IPS-NIHi11 (cell line): ENCODE results near the gene PHKA1.
A peak's percentile ranks its signal among the peaks of the same experiment; 100 is the strongest.
"Not testable (repeated sequence)": the region's sequence is repeated elsewhere in the genome, so short reads cannot be mapped to it uniquely, and the experiment has no call there.

Source experiments
- DNase-seq: peaks from one replicate; pipeline ENCODE4 v3.0.0; 2012; ENCODE audit warnings: mixed read lengths, low spot score

PHKA1 gene

DNA sequence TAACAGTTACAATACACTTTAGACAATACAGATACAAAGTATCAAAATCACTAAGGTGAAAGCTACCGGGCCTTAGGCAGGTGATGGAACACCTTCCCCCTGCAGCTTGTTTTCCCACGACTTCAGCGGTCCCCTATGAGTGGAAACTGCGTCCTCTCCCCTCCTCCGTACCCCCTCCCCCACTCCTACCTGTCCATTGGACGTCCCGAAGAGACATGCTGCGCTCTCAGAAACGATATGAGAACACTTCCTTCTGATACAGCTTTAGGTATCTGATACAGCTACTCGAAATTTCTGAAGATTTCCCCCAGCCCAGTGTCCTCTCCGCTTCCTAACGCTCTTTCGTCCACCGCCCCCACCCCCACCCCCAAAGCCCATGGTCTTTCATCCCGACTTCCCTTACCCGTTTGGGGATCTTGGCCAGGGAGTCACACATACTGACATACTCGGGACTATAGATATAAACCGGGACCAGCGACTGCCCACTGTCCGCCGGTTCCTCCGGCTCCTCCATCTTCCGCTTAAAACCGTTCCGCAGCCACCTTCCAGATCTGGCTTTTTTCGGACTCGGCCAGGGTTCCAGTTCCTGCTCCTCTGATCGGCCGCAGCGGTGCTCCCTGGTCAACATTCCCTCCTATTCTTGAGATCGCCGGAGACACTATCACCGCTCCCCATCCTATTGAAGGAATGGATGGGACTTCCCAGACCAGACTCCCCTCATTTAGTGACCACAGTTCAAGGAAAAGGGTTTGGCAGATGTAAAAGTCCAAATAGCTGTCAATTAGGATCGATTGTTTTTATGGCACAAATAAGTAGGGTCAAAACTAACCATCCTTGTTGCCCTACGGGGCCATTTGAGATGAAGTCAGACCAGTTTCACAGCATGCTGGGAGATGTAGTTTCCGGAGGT lies 141.6 kb downstream of the PHKA1 start, which contains the start of gene HDAC8:
Gene HDAC8, minus strand, starts transcription at position 596 of the 910 bp plus-strand sequence. Its CDS starts 82 bp downstream, at position 514.
- DNase-seq = peak; percentile 53

DNA sequence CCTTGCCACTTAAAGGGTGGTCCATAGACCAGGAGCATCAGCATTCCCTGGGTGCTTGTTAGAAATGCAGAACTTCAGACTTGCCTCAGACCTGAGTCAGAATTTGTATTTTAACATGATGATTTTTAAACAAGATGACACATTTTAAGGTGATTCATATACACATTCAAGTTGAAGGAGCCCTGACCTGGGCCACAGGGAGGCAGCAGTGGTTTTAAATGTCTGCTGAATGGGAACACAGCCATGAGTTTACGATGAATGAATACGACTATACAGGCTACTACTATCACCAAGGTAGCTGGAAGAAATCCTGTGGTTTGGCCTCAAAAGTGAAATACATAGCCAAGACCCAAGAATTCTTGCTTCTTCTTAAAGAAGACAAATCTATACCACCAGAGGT lies 144.3 kb downstream of the PHKA1 start:
- DNase-seq = no peak

DNA sequence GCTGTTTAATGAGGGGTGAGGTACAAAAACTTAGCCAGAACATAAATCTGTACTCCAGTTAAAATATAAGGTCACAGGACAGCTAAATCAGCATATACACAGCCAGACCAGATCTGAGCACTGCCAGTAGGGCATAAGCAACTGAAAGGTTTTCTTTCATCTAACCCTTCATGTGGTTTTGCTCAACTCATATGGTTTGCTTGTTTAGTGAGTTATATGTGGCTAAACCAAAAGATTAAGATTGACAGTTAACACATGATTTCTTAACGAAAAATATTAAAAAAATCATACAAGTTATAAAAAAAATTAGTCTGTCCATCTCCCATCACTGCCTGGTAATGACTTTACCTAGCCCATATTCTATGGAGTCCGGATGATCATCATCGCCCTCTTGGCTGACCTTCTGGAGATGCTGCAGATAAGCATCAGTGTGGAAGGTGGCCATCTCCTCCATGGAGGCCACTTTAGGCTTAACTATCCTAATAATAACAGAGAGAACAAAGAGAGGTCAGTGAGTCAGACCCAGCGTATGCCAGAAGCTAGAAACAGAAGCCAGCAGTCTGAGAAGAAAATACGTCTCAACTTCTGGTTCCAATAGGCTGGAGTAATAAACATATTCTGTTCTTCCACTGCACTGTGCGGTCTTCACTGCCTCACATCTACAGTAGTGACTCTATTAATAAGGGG lies 145.6 kb downstream of the PHKA1 start:
- no peak for DNase-seq

DNA sequence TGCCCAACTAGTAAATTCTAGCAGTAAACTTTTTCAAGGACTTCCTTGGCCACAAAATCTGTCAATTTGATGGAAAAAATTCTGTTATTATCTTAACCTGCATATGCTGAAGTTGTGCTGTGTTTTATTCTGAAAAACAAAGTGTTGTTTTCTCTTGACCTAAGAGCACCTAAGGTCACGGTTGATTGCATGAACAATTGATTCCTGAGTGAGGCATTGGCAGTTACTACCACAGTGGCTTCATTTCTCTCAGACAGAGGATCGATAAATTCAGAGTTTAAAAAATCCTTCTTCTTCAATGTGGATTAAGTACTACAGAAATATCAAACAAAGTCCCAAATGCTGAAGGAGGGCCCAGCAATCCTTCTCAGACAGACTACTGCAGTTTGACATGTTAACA lies 147.7 kb downstream of the PHKA1 start:
- DNase-seq = no peak

DNA sequence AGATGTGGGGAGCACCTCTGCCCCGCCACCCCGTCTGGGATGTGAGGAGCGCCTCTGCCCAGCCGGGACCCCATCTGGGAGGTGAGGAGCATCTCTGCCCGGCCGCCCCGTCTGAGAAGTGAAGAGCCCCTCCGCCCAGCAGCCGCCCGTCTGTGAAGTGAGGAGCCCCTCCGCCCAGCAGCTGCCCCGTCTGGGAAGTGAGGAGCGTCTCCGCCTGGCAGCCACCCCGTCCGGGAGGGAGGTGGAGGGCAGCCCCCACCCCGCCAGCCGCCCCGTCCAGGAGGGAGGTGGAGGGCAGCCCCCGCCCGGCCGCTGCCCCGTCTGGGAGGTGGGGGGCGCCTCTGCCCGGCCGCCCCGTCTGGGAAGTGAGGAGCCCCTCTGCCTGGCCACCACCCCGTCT lies 154.5 kb downstream of the PHKA1 start:
- DNase-seq = not testable (repeated sequence)

DNA sequence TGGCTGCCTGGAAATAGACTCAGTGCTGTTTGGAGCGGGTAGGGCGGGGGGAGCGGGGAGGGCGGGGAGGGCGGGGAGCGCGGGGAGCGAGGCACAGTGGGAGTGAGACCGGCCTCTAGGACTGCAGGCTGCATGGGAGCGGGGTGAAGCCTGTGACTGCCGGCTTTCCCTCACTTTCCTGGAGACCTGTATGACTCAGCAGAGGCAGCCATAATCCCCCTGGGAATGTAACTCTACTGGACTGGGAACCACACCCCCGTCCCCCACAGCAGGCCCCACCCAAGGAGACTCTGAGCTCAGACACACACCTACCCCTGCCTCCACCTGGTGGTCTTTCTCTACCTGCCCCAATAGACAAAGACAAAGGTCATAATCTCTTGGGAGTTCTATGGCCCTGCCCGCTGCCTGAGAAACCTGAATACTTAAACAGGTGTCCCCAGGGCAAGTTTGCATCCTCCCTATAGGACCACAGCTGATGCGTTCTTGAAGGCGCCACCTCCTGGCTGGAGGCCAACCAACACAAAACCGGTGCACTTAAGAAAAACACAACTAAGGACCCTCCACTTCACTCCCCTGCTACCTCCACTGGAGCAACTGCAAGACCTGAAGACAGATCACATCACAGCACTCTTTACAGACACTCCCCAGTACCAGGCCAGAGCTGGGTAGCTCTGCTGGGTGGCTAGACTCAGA lies 159.5 kb downstream of the PHKA1 start:
- peak; percentile 20 for DNase-seq

DNA sequence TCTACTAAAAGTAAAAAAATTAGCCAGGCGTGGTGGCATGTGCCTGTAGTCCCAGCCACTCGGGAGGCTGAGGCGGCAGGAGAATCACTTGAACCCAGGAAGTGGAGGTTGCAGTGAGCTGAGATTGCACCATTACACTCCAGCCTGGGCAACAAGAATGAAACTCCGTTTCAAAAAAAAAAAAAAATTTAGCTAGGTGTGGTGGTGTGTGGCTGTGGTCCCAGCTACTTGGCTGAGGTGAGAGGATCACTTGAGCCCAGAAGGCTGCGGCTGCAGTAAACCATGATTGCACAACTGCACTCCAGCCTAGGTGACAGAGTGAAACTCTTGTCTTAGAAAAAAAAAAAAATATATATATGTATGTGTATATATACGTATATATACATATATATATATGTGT lies 161.7 kb downstream of the PHKA1 start:
- not testable (repeated sequence) for DNase-seq

DNA sequence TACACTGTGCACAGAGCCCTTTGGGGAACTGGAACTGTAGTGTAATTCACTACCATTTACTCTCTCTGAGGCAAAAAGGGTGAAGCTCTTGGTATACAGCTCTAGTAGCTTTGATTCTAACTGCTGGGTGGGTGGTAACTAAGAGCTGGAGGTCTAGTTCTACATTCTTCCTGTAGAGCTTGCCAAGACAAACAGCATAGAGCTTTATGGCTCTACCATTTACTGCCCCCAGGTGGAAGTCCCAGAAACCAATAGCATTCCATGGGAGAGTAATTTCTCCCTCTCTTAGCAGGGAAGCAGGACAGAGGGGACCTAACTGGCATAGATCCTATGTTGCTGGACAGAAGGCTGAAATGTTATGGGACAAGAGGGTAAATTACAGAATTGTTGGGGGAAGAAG lies 168.1 kb downstream of the PHKA1 start:
- DNase-seq = peak; percentile 7

DNA sequence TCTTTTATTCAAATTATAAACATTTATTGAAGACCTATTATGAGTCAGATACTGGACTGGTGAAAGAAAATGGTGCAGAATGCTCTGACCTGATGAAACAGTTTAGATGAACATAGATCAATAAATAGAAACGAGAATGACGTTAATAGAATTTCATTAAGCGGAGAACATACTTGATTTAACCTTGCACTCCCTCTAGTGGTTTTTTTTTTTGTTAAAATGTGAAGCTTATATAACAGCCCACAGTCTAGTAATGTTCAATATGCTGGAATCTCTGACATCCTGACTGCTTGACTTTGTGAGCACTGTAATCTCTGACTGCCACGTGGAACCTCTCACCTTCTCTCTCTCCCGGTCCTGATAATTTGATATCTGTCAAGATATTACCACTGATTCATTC lies 173.8 kb downstream of the PHKA1 start:
- no peak for DNase-seq

DNA sequence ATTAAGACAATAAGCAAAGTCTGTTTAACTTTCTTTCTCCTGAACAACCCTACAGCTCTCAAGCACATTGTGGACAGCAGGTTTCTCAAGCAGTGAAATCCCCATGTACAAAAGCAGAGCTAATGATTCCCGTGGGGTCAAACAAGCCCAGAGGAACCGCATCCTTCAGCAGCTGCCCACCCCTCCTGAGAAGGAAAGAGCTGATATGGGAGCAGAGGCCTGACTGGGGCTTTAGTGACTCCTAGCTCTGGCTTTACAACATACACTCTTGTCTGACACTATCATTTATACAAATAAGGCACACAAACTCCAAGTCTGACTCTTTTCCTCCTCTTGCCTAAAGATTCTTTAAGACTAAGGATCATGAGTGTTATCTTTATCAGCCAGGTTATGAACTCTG lies 174.3 kb downstream of the PHKA1 start:
- no peak for DNase-seq

DNA sequence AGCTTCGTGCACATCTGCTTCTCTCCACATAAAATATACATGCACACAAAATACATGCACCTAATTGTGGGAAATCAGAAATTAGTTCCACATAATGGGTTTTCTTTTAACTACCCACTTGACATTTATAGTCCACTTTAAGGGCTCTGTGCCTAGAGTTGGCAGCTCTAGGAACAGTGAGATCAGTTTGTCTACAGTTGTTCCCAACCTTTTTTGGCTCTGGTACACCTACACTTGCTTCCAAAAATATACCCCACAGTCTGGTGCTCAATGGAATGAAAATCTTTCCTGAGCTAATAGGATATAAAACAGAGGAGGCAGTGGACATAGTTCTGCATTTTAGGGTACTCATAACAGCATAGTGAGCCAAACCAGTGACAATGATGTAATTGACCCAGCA lies 177.6 kb downstream of the PHKA1 start:
- no peak for DNase-seq

DNA sequence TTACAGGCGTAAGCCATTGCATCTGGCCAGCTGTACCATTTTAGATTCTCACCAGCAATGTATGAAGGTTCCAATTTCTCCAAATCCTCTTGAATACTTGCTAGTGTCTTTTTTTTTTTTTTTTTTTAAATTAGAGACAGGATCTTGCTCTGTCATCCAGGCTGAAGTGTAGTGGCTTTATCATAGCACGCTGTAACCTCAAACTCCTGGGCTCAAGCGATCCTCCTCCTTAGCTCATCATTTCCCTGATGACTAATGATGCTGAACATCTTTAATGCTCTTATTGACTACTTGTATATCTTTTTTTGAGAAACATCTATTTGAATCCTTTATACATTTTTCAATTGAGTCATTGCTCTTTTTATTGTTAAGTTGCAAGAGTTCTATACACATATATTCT lies 181.7 kb downstream of the PHKA1 start:
- DNase-seq = no peak
